Gastroesophageal sphincter (tissue), 4 donors: Measurements from ENCODE around the gene TRAPPC5. TPM values are rescaled to one million over a fixed set of nuclear protein-coding genes. Genes with fewer than 3 reads are reported as not detected.
A peak's percentile ranks its signal among the peaks of the same experiment; 100 is the strongest.

ENCODE experiments used
- ATAC-seq: fragments of 150-250 bp; one replicate; pipeline ENCODE4 v1.9.1; 2016; ENCODE audit warnings: mild to moderate bottlenecking, moderate library complexity
- H3K27ac ChIP-seq, 4 donors: fragments of 200-600 bp; sonication (generic) in 3 of 4; 1 replicate in 3 of 4; 2 replicates in 1 of 4; pipeline ENCODE4 v1.5.1; 2016 to 2019
- H3K27me3 ChIP-seq: fragments of 200-600 bp; sonication (generic); one replicate; pipeline ENCODE4 v1.5.1; 2019
- H3K36me3 ChIP-seq, 2 donors: fragments of 200-600 bp; sonication (generic); one replicate each; pipeline ENCODE4 v1.5.1; 2019; ENCODE audit warnings: control low read depth in 1 of 2
- H3K4me1 ChIP-seq, 3 donors: fragments of 200-600 bp; sonication (generic); 1 replicate in 2 of 3; 2 replicates in 1 of 3; pipeline ENCODE4 v1.5.1; 2016 to 2019; ENCODE audit warnings: control low read depth in 2 of 3
- H3K4me3 ChIP-seq, 2 donors: fragments of 200-600 bp; sonication (generic); one replicate each; pipeline ENCODE4 v1.5.1; 2019; ENCODE audit warnings: mild to moderate bottlenecking in 1 of 2, moderate library complexity in 1 of 2
- H3K9me3 ChIP-seq, 3 donors: fragments of 200-600 bp; sonication (generic); one replicate each; pipeline ENCODE4 v1.5.1; 2017 to 2019; ENCODE audit warnings: control low read depth in 2 of 3
- EP300 ChIP-seq: sonication (generic); formaldehyde crosslinking; IDR thresholded peaks from one replicate; pipeline ENCODE4 v1.6.1; 2017; ENCODE audit warnings: antibody characterized with exemption, mild to moderate bottlenecking
- POLR2A ChIP-seq, 2 donors: fragments of 450-650 bp; IDR thresholded peaks; one replicate each; pipeline ENCODE4 v1.6.1; 2017; ENCODE audit warnings: antibody characterized with exemption in 2 of 2, mild to moderate bottlenecking in 2 of 2, moderate library complexity in 1 of 2
- POLR2AphosphoS5 ChIP-seq: sonication (generic); formaldehyde crosslinking; IDR thresholded peaks from one replicate; pipeline ENCODE4 v1.6.1; 2017; ENCODE audit warnings: antibody characterized with exemption
- WGBS, 2 donors: methylation state at CpG; one replicate each; pipeline ENCODE4 v1.1.5; 2018; ENCODE audit warnings: low coverage in 1 of 2; 5-methylcytosine and 5-hydroxymethylcytosine counted together
- total RNA-seq, 4 donors: library from RNA; depleted of rRNA; stranded (reverse); fragments of >200 nt; gene quantifications; one replicate each; pipeline ENCODE4 v1.1.0, GENCODE V29; 2016
- TF ChIP-seq, protein P1 (sequence below), 4 experiments: fragments of 200-600 bp in 2 of 4; fragments of 450-650 bp in 2 of 4; sonication (generic) in 1 of 4; IDR thresholded peaks; one replicate each; pipeline ENCODE4 v1.5.1; 2017 to 2019; ENCODE audit warnings: antibody characterized with exemption in 4 of 4, mild to moderate bottlenecking in 2 of 4, moderate library complexity in 2 of 4

Gene TRAPPC5
- total RNA-seq, 4 donors from 2014 or later = 56.0 to 69.0 (median 64.0) TPM

- no peak for ATAC-seq
- Histone ChIP-seq H3K27ac (no peak overlapping the region), H3K4me1 (no peaks in the 10 kb centered on the region), H3K4me3 (no peak overlapping the region), H3K9me3 (no peaks in the 10 kb centered on the region), H3K36me3 (no peaks in the 10 kb centered on the region), H3K27me3 (peaks cover 69% of the 10 kb centered on the region)
- 100% methylated on average over 3 of the region's 6 CpGs; no CpG with 5 or more reads in 1 of the 2 donors for WGBS, 2 donors
- no peak for TF ChIP-seq POLR2A (IDR thresholded peaks at IDR 0.05)
- TF ChIP-seq EP300 = no peak
- TF ChIP-seq, protein P1, sequence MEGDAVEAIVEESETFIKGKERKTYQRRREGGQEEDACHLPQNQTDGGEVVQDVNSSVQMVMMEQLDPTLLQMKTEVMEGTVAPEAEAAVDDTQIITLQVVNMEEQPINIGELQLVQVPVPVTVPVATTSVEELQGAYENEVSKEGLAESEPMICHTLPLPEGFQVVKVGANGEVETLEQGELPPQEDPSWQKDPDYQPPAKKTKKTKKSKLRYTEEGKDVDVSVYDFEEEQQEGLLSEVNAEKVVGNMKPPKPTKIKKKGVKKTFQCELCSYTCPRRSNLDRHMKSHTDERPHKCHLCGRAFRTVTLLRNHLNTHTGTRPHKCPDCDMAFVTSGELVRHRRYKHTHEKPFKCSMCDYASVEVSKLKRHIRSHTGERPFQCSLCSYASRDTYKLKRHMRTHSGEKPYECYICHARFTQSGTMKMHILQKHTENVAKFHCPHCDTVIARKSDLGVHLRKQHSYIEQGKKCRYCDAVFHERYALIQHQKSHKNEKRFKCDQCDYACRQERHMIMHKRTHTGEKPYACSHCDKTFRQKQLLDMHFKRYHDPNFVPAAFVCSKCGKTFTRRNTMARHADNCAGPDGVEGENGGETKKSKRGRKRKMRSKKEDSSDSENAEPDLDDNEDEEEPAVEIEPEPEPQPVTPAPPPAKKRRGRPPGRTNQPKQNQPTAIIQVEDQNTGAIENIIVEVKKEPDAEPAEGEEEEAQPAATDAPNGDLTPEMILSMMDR (IDR thresholded peaks at IDR 0.05) = no peak
- no peak for TF ChIP-seq POLR2AphosphoS5
Observed at GRCh38 chr19:7704280-7705060, 23.8 kb downstream of the TRAPPC5 start.

- WGBS, 2 donors = 44 to 90% methylated on average over 3 to 16 of the region's 24 CpGs
- Histone ChIP-seq H3K27me3 (peaks cover 70% of the 10 kb centered on the region), H3K27ac (peak overlapping the region in 2 of 4 donors; percentile 10 to 17), H3K36me3 (no peaks in the 10 kb centered on the region), H3K4me1 (no peaks in the 10 kb centered on the region), H3K4me3 (no peak overlapping the region), H3K9me3 (no peaks in the 10 kb centered on the region)
- TF ChIP-seq POLR2AphosphoS5 (no peak), POLR2A (IDR thresholded peaks at IDR 0.05) (no peak), EP300 (no peak)
- TF ChIP-seq, protein P1 (IDR thresholded peaks at IDR 0.05) = no peak
- ATAC-seq = no peak
Observed at GRCh38 chr19:7705387-7706187, 25.0 kb downstream of the TRAPPC5 start.

DNA sequence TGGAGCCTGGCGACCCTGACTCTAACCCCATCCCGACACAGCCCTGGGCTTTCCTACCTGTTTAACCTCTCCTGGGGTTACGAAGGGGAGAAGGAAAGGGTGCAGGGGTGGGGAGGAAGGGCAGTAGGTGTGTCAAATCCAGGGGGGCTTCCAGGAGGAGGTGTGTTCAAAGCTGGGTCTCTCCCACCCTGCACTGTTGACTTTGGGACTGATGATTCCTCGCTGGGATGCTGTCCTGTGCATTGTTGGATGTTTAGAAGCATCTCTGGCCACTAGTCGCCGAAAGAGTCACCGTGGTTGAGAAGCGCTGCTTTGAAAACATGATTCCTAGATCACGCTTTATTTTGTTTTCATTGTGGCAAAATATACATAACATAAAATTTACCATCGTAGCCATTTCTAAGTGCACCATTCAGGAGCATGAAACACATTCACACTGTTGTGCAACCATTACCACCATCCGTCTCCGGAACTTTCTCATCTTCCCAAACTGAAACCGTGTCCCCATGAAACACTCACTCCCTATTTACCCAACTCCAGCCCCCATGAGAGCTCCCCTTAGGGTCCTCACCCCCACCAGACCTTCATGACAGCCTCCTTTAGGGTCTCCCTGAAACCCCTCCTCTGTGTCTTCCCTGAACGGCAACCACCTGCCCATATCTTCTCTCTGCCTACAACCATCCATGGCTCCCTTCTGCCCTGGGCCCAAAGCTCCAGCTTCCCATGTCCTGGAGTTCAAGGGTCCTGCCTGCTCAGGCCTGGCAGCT lies 25.7 kb downstream of the TRAPPC5 start:
- TF ChIP-seq POLR2A (IDR thresholded peaks at IDR 0.05) (no peak), EP300 (no peak), POLR2AphosphoS5 (no peak)
- TF ChIP-seq, protein P1 (IDR thresholded peaks at IDR 0.05) = no peak
- no peaks in the 10 kb centered on the region for H3K4me1 ChIP-seq
- ATAC-seq = no peak
- no peak overlapping the region for H3K4me3 ChIP-seq
- H3K27ac ChIP-seq = peak overlapping the region in 2 of 4 donors; percentile 17 to 47
- 66 to 82% methylated on average over 10 to 12 of the region's 14 CpGs for WGBS, 2 donors
- H3K36me3 ChIP-seq = no peaks in the 10 kb centered on the region
- no peaks in the 10 kb centered on the region for H3K9me3 ChIP-seq
- peaks cover 65% of the 10 kb centered on the region for H3K27me3 ChIP-seq

GRCh38 chr19:7706955-7707456 lies 26.4 kb downstream of the TRAPPC5 start:
- TF ChIP-seq POLR2A (IDR thresholded peaks at IDR 0.05) = no peak
- no peak for TF ChIP-seq EP300
- TF ChIP-seq, protein P1 (IDR thresholded peaks at IDR 0.05) = no peak
- TF ChIP-seq POLR2AphosphoS5 = no peak
- peaks cover 59% of the 10 kb centered on the region for H3K27me3 ChIP-seq
- WGBS, 2 donors = 20 to 68% methylated on average over 1 to 5 of the region's 8 CpGs
- no peak for ATAC-seq
- no peaks in the 10 kb centered on the region for H3K4me1 ChIP-seq
- no peaks in the 10 kb centered on the region for H3K36me3 ChIP-seq
- H3K4me3 ChIP-seq = no peak overlapping the region
- H3K9me3 ChIP-seq = no peaks in the 10 kb centered on the region
- H3K27ac ChIP-seq = peak overlapping the region in 1 of 4 donors; percentile 47
